Osteoblast (primary cell): ENCODE data around the gene PRX. TPM values are rescaled to one million over a fixed set of nuclear protein-coding genes. Genes with fewer than 3 reads are reported as not detected.

ENCODE experiments used
- DNase-seq: peaks from one replicate; pipeline ENCODE4 v3.0.0; 2011; ENCODE audit warnings: low spot score, mixed read lengths; ENCODE audit not compliant: insufficient read length; ENCODE audit errors: missing footprints
- H2AFZ ChIP-seq: 2 replicates; pipeline ENCODE4 v1.6.0; 2011; ENCODE audit warnings: mild to moderate bottlenecking, low read length
- H3K27ac ChIP-seq: 2 replicates; pipeline ENCODE4 v1.5.1; 2011; ENCODE audit warnings: mild to moderate bottlenecking, low read depth, low read length, moderate library complexity
- H3K27me3 ChIP-seq: 2 replicates; pipeline ENCODE4 v1.6.0; 2012; ENCODE audit warnings: mild to moderate bottlenecking, control low read depth, inconsistent platforms, low read length, moderate library complexity; ENCODE audit not compliant: insufficient read depth
- H3K36me3 ChIP-seq: 2 replicates; pipeline ENCODE4 v1.5.1; 2011; ENCODE audit warnings: mild to moderate bottlenecking, low read length, control low read depth, moderate library complexity; ENCODE audit not compliant: insufficient read depth
- H3K4me1 ChIP-seq: 2 replicates; pipeline ENCODE4 v1.5.1; 2011; ENCODE audit warnings: mild to moderate bottlenecking, low read length, control low read depth, moderate library complexity; ENCODE audit not compliant: insufficient read depth
- H3K4me2 ChIP-seq: 2 replicates; pipeline ENCODE4 v1.6.0; 2011; ENCODE audit warnings: mild to moderate bottlenecking, low read length; ENCODE audit not compliant: insufficient read depth
- H3K4me3 ChIP-seq: fragments of 200-600 bp; sonication (generic); 3 replicates; pipeline ENCODE4 v1.5.1; 2012; ENCODE audit warnings: mild to moderate bottlenecking, low read length, inconsistent platforms; ENCODE audit not compliant: insufficient read depth
- H3K79me2 ChIP-seq: 2 replicates; pipeline ENCODE4 v1.6.0; 2012; ENCODE audit warnings: mild to moderate bottlenecking, low read length, control low read depth, inconsistent platforms; ENCODE audit not compliant: insufficient read depth
- H3K9me3 ChIP-seq: 2 replicates; pipeline ENCODE4 v1.5.1; 2011; ENCODE audit warnings: low read depth, low read length, control low read depth
- H4K20me1 ChIP-seq: 2 replicates; pipeline ENCODE4 v1.6.0; 2012; ENCODE audit warnings: mild to moderate bottlenecking, low read length, control low read depth; ENCODE audit not compliant: insufficient read depth
- CTCF ChIP-seq: IDR thresholded peaks from 2 replicates; pipeline ENCODE4 v1.5.1; 2011; ENCODE audit warnings: mild to moderate bottlenecking, low read depth, low read length, moderate library complexity; ENCODE audit errors: extremely low read depth
- total RNA-seq: library from RNA; depleted of rRNA; stranded (reverse); fragments of >200 nt; gene quantifications from 2 replicates; pipeline ENCODE4 v1.2.3, GENCODE V29; 2012

Gene PRX
- total RNA-seq, 1 donor, result 3.3 TPM

GRCh38 chr19:40390084-40390742 lies 23.0 kb downstream of the PRX start, which contains the start of gene HIPK4:
Gene HIPK4, minus strand, starts transcription at chr19:40390181. Its CDS starts 279 bp downstream, at chr19:40389902.
- H3K4me1 ChIP-seq, result no peaks in the 10 kb centered on the region
- H3K27me3 ChIP-seq, result no peaks in the 10 kb centered on the region
- no peak within 1 kb of the TSS for H3K4me2 ChIP-seq
- no peak within 1 kb of the TSS for H3K27ac ChIP-seq
- no peak for TF ChIP-seq CTCF
- no peak within 1 kb of the TSS for H2AFZ ChIP-seq
- no peaks in the 10 kb centered on the region for H3K36me3 ChIP-seq
- no peaks in the 10 kb centered on the region for H4K20me1 ChIP-seq
- DNase-seq, result peak; percentile 60
- H3K4me3 ChIP-seq, result no peak within 1 kb of the TSS
- H3K9me3 ChIP-seq, result no peaks in the 10 kb centered on the region
- no peaks in the 10 kb centered on the region for H3K79me2 ChIP-seq

- Histone ChIP-seq H3K27ac (no peak overlapping the region), H3K27me3 (no peaks in the 10 kb centered on the region), H3K4me2 (no peak overlapping the region), H4K20me1 (no peaks in the 10 kb centered on the region), H3K9me3 (no peaks in the 10 kb centered on the region), H2AFZ (no peak overlapping the region), H3K36me3 (no peaks in the 10 kb centered on the region), H3K4me3 (no peak overlapping the region), H3K4me1 (no peaks in the 10 kb centered on the region), H3K79me2 (no peaks in the 10 kb centered on the region)
- TF ChIP-seq CTCF, result no peak
- peak; percentile 73 for DNase-seq
Observed at GRCh38 chr19:40389404-40390083, 23.6 kb downstream of the PRX start.

GRCh38 chr19:40388481-40388880 lies 24.7 kb downstream of the PRX start:
- no peak overlapping the region for H2AFZ ChIP-seq
- no peaks in the 10 kb centered on the region for H3K27me3 ChIP-seq
- no peaks in the 10 kb centered on the region for H3K36me3 ChIP-seq
- H3K27ac ChIP-seq, result no peak overlapping the region
- H4K20me1 ChIP-seq, result no peaks in the 10 kb centered on the region
- DNase-seq, result no peak
- H3K4me1 ChIP-seq, result no peaks in the 10 kb centered on the region
- no peak for TF ChIP-seq CTCF
- H3K9me3 ChIP-seq, result no peaks in the 10 kb centered on the region
- H3K4me2 ChIP-seq, result no peak overlapping the region
- H3K79me2 ChIP-seq, result no peaks in the 10 kb centered on the region
- no peak overlapping the region for H3K4me3 ChIP-seq

GRCh38 chr19:40387155-40387554 lies 26.0 kb downstream of the PRX start:
- TF ChIP-seq CTCF, result no peak
- Histone ChIP-seq H3K79me2 (no peaks in the 10 kb centered on the region), H2AFZ (no peak overlapping the region), H3K4me2 (no peak overlapping the region), H3K9me3 (no peaks in the 10 kb centered on the region), H3K36me3 (no peaks in the 10 kb centered on the region), H3K4me3 (no peak overlapping the region), H3K27ac (no peak overlapping the region), H3K27me3 (no peaks in the 10 kb centered on the region), H4K20me1 (no peaks in the 10 kb centered on the region), H3K4me1 (no peaks in the 10 kb centered on the region)
- peak; percentile 77 for DNase-seq
